Caki2 (cell line): ENCODE results near the gene LRP1B. TPM values are rescaled to one million over a fixed set of nuclear protein-coding genes. Genes with fewer than 3 reads are reported as not detected.
A peak's percentile ranks its signal among the peaks of the same experiment; 100 is the strongest.

Experiments used
- DNase-seq: peaks from one replicate; pipeline ENCODE4 v3.0.0-alpha.2; 2015; ENCODE audit warnings: low read depth
- in situ Hi-C: cut with HindIII; loops from 2 replicates; pipeline ENCODE4 v1.10.0; 2016; ENCODE audit warnings: low sequenced_read_pairs, low pct_unique_long_range_greater_than_20kb, mixed read lengths
- total RNA-seq: library from RNA; depleted of rRNA; stranded (reverse); fragments of >200 nt; shearing (Covaris generic); gene quantifications from 2 replicates; pipeline ENCODE4 v1.2.3, GENCODE V29; 2014; ENCODE audit warnings: low replicate concordance

The LRP1B gene
- total RNA-seq, 1 experiment from 2014 or later, result 0.14 TPM

- in situ Hi-C loops, result no loop called here
Observed at GRCh38 chr2:142010477-142011270, 120.1 kb downstream of the LRP1B start.

GRCh38 chr2:142008135-142008744, 122.6 kb downstream of the LRP1B start:
- in situ Hi-C loops, result no loop called here
- DNase-seq, result no peak

More at GRCh38 chr2:142010477-142011270, 120.1 kb downstream of the LRP1B start:
- DNase-seq, result peak; percentile 4

- DNase-seq, result no peak
- in situ Hi-C loops, result no loop called here
Observed at GRCh38 chr2:141994066-141994465, 136.8 kb downstream of the LRP1B start.

DNA sequence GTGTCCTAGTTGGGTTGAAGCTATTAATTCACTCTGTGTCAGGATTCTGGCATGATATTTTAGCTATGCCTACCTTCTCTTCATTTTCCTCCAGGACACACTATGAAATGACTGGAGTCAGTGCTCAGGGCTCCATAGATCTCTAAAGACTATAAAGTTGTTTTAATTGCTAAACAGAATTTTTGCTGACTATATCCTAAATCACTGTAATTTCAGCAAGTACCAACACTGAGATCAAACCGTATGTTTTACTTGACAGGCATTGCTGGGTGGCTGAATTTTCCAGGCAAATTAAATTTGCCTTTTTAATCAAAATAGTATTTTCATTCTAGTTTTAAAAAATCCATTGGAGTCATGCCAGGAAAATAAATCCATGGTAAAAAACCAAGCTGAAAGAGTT, 138.1 kb downstream of the LRP1B start:
- in situ Hi-C loops, result no loop called here
- DNase-seq, result no peak

- in situ Hi-C loops, result no loop called here
- DNase-seq, result no peak
Observed at GRCh38 chr2:141968433-141968832, 162.4 kb downstream of the LRP1B start.

- no peak for DNase-seq
- in situ Hi-C loops, result no loop called here
Observed at GRCh38 chr2:141967980-141968379, 162.8 kb downstream of the LRP1B start.

- in situ Hi-C loops, result no loop called here
Observed at GRCh38 chr2:141967503-141967902, 163.3 kb downstream of the LRP1B start.

DNA sequence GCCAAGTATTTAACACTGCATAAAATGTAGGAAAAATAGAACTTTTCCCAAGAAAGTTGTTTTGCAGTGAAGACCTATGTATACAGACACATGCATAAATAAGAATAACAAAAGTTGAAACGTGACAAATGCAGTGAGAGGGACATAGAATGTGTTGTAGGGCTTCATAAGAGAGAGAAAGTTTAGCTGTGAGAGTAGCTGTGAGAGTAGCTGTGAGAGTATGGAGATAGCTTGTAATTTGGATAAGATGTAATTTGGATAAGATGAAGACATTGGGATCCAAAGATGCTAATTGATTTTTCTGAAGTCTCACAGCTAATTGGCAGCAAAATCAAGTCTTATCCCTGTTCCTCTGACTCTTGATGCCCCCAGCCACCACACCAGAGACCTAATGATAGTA, 170.9 kb downstream of the LRP1B start:
- in situ Hi-C loops, result no loop called here

More at GRCh38 chr2:141967503-141967902, 163.3 kb downstream of the LRP1B start:
- no peak for DNase-seq

GRCh38 chr2:141959016-141959415, 171.8 kb downstream of the LRP1B start:
- DNase-seq, result no peak
- in situ Hi-C loops, result no loop called here

More for the DNA sequence above, 170.9 kb downstream of the LRP1B start:
- DNase-seq, result no peak

GRCh38 chr2:141957827-141958450, 172.9 kb downstream of the LRP1B start:
- no peak for DNase-seq
- in situ Hi-C loops, result no loop called here

GRCh38 chr2:141957321-141957720, 173.5 kb downstream of the LRP1B start:
- DNase-seq, result no peak
- in situ Hi-C loops, result no loop called here

DNA sequence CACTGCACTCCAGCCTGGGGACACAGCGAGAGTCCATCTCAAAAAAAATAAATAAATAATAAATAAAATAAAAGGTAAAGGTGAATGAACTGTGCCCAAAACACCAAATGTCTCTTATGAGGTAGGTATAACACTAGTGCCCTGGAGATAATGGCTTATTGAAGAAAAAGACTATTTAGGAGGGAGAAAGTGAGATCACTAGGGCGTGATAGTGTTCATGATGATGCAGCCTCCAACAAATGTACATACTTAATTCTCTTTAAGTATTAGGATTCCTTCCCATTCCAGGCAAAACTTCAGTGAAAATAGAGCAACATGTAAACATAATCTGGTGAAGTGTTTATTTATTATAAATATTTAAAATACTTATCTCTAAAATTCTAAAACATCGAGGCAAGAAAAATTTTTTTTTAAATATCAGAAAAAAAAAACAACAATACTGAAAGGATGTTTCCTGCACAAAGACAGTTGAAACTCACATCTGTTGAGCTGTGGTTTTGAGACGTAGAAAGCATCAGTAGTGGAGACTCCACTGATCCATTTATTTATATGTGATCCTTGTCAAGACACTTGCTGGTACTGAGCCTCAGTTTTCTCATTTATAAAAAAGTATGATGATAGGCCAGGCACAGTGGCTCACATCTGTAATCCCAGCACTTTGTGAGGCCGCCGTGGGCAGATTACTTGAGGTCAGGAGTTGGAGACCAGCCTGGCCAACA, 183.3 kb downstream of the LRP1B start:
- no peak for DNase-seq
- in situ Hi-C loops, result no loop called here

DNA sequence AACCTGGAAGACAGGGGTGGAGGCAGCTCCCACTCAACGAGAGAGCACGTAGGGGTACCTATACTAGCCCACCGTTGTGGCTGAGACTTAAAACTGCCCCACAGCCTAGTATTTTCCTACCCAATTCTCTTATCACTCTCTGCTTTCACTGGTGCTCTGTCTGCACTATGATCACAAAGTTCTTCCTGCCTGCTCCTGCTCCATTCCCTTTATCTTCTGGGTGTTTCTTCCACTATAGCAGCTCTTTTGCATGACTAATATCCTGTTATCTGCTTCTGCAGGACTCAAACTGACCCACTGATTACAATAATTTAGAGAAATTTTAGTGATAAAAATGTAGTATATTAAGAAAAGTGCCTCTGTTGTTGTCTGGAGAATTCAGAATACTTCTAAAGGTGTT, 184.8 kb downstream of the LRP1B start:
- in situ Hi-C loops, result no loop called here
- no peak for DNase-seq

DNA sequence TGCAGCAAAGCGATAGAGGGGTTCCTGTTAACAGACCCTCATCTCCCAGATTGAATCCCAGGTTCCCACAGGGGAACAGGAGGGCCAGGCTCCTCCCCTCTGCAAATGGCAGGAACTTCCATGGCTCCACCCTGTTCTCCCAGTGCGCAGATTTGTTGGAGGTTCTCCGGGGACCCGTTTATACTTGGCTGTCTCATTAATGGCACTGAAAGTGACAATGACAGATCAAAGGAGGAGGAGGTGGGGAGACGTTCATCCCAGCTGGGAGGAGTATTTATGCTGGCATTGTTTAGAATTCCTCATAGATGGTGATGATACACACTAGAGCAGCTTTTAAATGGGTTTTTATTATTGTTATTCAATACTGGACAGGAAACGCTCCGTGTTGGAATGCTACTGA, 186.9 kb downstream of the LRP1B start:
- in situ Hi-C loops, result no loop called here

GRCh38 chr2:141942006-141942789, 188.6 kb downstream of the LRP1B start:
- no peak for DNase-seq
- in situ Hi-C loops, result no loop called here

More for the DNA sequence above, 186.9 kb downstream of the LRP1B start:
- no peak for DNase-seq

- no peak for DNase-seq
- in situ Hi-C loops, result no loop called here
Observed at GRCh38 chr2:141941210-141941714, 189.6 kb downstream of the LRP1B start.

- DNase-seq, result no peak
Observed at GRCh38 chr2:141940709-141941108, 190.1 kb downstream of the LRP1B start.

GRCh38 chr2:141933226-141933625, 197.6 kb downstream of the LRP1B start:
- in situ Hi-C loops, result no loop called here

More at GRCh38 chr2:141940709-141941108, 190.1 kb downstream of the LRP1B start:
- in situ Hi-C loops, result no loop called here

More at GRCh38 chr2:141933226-141933625, 197.6 kb downstream of the LRP1B start:
- DNase-seq, result no peak
